ENCODE measurements around the gene NCAPH2. TPM values are rescaled to one million over a fixed set of nuclear protein-coding genes. Genes with fewer than 3 reads are reported as not detected.
"Not testable (repeated sequence)": the region's sequence is repeated elsewhere in the genome, so short reads cannot be mapped to it uniquely, and the experiment has no call there.

Gene NCAPH2
- total RNA-seq, 2 donors from 2014 or later = 27.4 to 71.5 TPM

GRCh38 chr22:50516068-50516467 lies 8.0 kb downstream of the NCAPH2 start:
- H3K27ac ChIP-seq = no peak overlapping the region
- no peak overlapping the region for H3K4me3 ChIP-seq
- no peaks in the 10 kb centered on the region for H3K9me3 ChIP-seq
- H3K27me3 ChIP-seq = no peaks in the 10 kb centered on the region
- peaks cover 5% of the 10 kb centered on the region for H3K36me3 ChIP-seq
- H3K9ac ChIP-seq (ENCODE audit: low read depth in 2 of 2, low read length in 2 of 2) = no peak overlapping the region
- no peak for DNase-seq
- intact Hi-C loops (cut with DNase I) = no loop called here
- TF ChIP-seq CTCF (IDR thresholded peaks at IDR 0.05) = no peak
- H3K4me1 ChIP-seq = no peaks in the 10 kb centered on the region

- H3K27me3 ChIP-seq = no peaks in the 10 kb centered on the region
- intact Hi-C loops (cut with DNase I) = no loop called here
- no peak overlapping the region for H3K27ac ChIP-seq
- TF ChIP-seq CTCF (IDR thresholded peaks at IDR 0.05) = no peak
- H3K9ac ChIP-seq (ENCODE audit: low read depth in 2 of 2, low read length in 2 of 2) = no peak overlapping the region
- no peak overlapping the region for H3K4me3 ChIP-seq
- no peaks in the 10 kb centered on the region for H3K4me1 ChIP-seq
- no peaks in the 10 kb centered on the region for H3K9me3 ChIP-seq
- H3K36me3 ChIP-seq = peaks cover 5% of the 10 kb centered on the region
- DNase-seq = no peak
These were observed 8.9 kb downstream of the NCAPH2 start for GRCh38 chr22:50516891-50517290.

- TF ChIP-seq CTCF (IDR thresholded peaks at IDR 0.05) = no peak
- Histone ChIP-seq H3K27ac (no peak overlapping the region), H3K27me3 (no peaks in the 10 kb centered on the region), H3K36me3 (peaks cover 5% of the 10 kb centered on the region), H3K9me3 (no peaks in the 10 kb centered on the region), H3K9ac (ENCODE audit: low read depth in 2 of 2, low read length in 2 of 2) (no peak overlapping the region), H3K4me1 (no peaks in the 10 kb centered on the region), H3K4me3 (no peak overlapping the region)
- intact Hi-C loops (cut with DNase I) = no loop called here
- DNase-seq = no peak
These were observed 9.7 kb downstream of the NCAPH2 start for GRCh38 chr22:50517495-50518260.

GRCh38 chr22:50518606-50519005 lies 10.6 kb downstream of the NCAPH2 start:
- no peak overlapping the region for H3K9ac ChIP-seq (ENCODE audit: low read depth in 2 of 2, low read length in 2 of 2)
- no peak for DNase-seq
- peaks cover 2% of the 10 kb centered on the region for H3K4me1 ChIP-seq
- H3K4me3 ChIP-seq = no peak overlapping the region
- no peaks in the 10 kb centered on the region for H3K27me3 ChIP-seq
- no peak overlapping the region for H3K27ac ChIP-seq
- no peak for TF ChIP-seq CTCF (IDR thresholded peaks at IDR 0.05)
- peaks cover 14% of the 10 kb centered on the region for H3K36me3 ChIP-seq
- intact Hi-C loops (cut with DNase I) = no loop called here
- H3K9me3 ChIP-seq = no peaks in the 10 kb centered on the region

GRCh38 chr22:50519151-50519550 lies 11.1 kb downstream of the NCAPH2 start:
- H3K4me1 ChIP-seq = peaks cover 7% of the 10 kb centered on the region
- no peaks in the 10 kb centered on the region for H3K27me3 ChIP-seq
- H3K36me3 ChIP-seq = peaks cover 15% of the 10 kb centered on the region
- no peak overlapping the region for H3K27ac ChIP-seq
- no peak for TF ChIP-seq CTCF (IDR thresholded peaks at IDR 0.05)
- no peak overlapping the region for H3K4me3 ChIP-seq
- intact Hi-C loops (cut with DNase I) = no loop called here
- DNase-seq = no peak
- no peak overlapping the region for H3K9ac ChIP-seq (ENCODE audit: low read depth in 2 of 2, low read length in 2 of 2)
- no peaks in the 10 kb centered on the region for H3K9me3 ChIP-seq

GRCh38 chr22:50520184-50520583 lies 12.2 kb downstream of the NCAPH2 start:
- not testable (repeated sequence) for H3K9me3 ChIP-seq; H3K4me3 ChIP-seq; H3K27ac ChIP-seq; DNase-seq; H3K27me3 ChIP-seq; H3K9ac ChIP-seq (ENCODE audit: low read depth in 2 of 2, low read length in 2 of 2)
- peaks cover 10% of the 10 kb centered on the region for H3K4me1 ChIP-seq
- intact Hi-C loops (cut with DNase I) = loop anchor here (5.0 kb wide), 1 partner anchor 42 kb away; the partner anchor contains the start of gene SYCE3
- peaks cover 15% of the 10 kb centered on the region for H3K36me3 ChIP-seq

Data from colonic mucosa (tissue), 4 donors.